ENCODE results near the gene ZDHHC14. TPM values are rescaled to one million over a fixed set of nuclear protein-coding genes. Genes with fewer than 3 reads are reported as not detected.
A peak's percentile ranks its signal among the peaks of the same experiment; 100 is the strongest.

Gene ZDHHC14
- total RNA-seq, 4 donors from 2014 or later, result 7.1 to 11.4 (median 9.8) TPM

DNA sequence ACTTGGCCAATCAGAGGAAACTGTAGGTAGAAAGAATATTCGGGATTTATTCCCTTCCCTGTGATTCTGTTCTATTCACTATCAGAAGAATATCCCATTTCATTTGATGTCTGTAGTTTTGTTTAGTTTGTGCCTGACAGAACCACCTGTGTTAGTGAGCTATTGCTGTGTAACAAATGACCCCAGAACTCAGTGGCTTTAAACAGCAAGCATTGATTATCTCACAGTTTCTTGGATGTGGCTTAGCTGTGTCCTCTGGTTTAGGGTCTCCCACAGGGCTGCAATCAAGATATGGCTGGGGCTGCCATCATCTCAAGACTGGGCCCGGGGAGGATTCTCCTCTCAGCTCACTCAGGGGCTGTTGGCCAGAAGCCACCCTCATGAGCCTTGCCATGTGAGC, 143.7 kb downstream of the ZDHHC14 start:
- DNase-seq (ENCODE audit: extremely low spot score), result no peak
- intact Hi-C loops (cut with DNase I), result no loop called here
- no peaks in the 10 kb centered on the region for H3K36me3 ChIP-seq
- no peaks in the 10 kb centered on the region for H3K27me3 ChIP-seq
- WGBS, result 91% methylated on average over 2 of the region's 2 CpGs
- H3K27ac ChIP-seq (replicated peaks in 1 of 4), result no peak overlapping the region
- peaks cover 0 to 17% (median 15%) of the 10 kb centered on the region in 4 donors for H3K4me1 ChIP-seq
- H3K4me3 ChIP-seq, result no peak overlapping the region
- no peaks in the 10 kb centered on the region for H3K9me3 ChIP-seq
- TF ChIP-seq EP300 (IDR thresholded peaks at IDR 0.05) (no peak), POLR2AphosphoS5 (IDR thresholded peaks at IDR 0.05) (no peak), POLR2A (IDR thresholded peaks at IDR 0.05; ENCODE audit: low read depth) (no peak), CTCF (IDR thresholded peaks at IDR 0.05) (no peak)

GRCh38 chr6:157525292-157525889, 144.4 kb downstream of the ZDHHC14 start:
- H3K4me1 ChIP-seq, result peaks cover 0 to 17% (median 15%) of the 10 kb centered on the region in 4 donors
- 85% methylated on average over 7 of the region's 7 CpGs for WGBS

GRCh38 chr6:157525918-157526425, 145.0 kb downstream of the ZDHHC14 start:
- no peak for DNase-seq (ENCODE audit: extremely low spot score)
- Histone ChIP-seq H3K4me3 (no peak overlapping the region), H3K27me3 (no peaks in the 10 kb centered on the region), H3K36me3 (no peaks in the 10 kb centered on the region), H3K27ac (replicated peaks in 1 of 4) (no peak overlapping the region), H3K9me3 (no peaks in the 10 kb centered on the region), H3K4me1 (peaks cover 0 to 17% (median 15%) of the 10 kb centered on the region in 4 donors)
- 87% methylated on average over 5 of the region's 5 CpGs for WGBS
- intact Hi-C loops (cut with DNase I), result no loop called here
- no peak for TF ChIP-seq POLR2AphosphoS5 (IDR thresholded peaks at IDR 0.05)
- no peak for TF ChIP-seq CTCF (IDR thresholded peaks at IDR 0.05)
- no peak for TF ChIP-seq POLR2A (IDR thresholded peaks at IDR 0.05; ENCODE audit: low read depth)
- no peak for TF ChIP-seq EP300 (IDR thresholded peaks at IDR 0.05)

More at GRCh38 chr6:157525292-157525889, 144.4 kb downstream of the ZDHHC14 start:
- Histone ChIP-seq H3K4me3 (no peak overlapping the region), H3K27ac (replicated peaks in 1 of 4) (no peak overlapping the region), H3K27me3 (no peaks in the 10 kb centered on the region), H3K9me3 (no peaks in the 10 kb centered on the region), H3K36me3 (no peaks in the 10 kb centered on the region)
- TF ChIP-seq CTCF (IDR thresholded peaks at IDR 0.05) (no peak), EP300 (IDR thresholded peaks at IDR 0.05) (no peak), POLR2AphosphoS5 (IDR thresholded peaks at IDR 0.05) (no peak), POLR2A (IDR thresholded peaks at IDR 0.05; ENCODE audit: low read depth) (no peak)
- intact Hi-C loops (cut with DNase I), result no loop called here
- no peak for DNase-seq (ENCODE audit: extremely low spot score)

DNA sequence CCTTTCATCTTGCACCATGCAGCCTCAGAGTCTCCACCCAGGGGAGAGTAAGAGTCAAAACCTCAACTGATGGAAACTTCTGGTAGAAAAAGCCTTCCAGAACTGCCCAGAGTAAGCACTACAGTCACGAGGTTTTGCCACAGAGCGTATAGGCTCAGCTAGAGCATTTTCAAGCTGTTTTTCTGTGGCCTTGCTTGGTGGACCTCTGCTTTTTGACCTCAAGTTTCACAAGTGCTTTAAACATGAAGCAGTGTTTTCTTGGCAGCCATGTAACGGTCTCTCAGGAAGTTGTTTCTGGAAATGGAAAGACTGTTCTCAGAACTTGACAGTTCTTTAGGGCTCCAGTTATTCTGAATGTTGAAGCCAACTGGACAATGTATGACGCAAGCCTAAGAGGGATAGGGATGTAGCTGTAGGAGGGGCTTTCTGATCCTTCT, 146.5 kb downstream of the ZDHHC14 start:
- Histone ChIP-seq H3K4me3 (no peak overlapping the region), H3K4me1 (peaks cover 0 to 17% (median 15%) of the 10 kb centered on the region in 4 donors), H3K9me3 (no peaks in the 10 kb centered on the region), H3K27ac (replicated peaks in 1 of 4) (peak overlapping the region in 3 of 4 donors; percentile 23 to 47 (median 43)), H3K36me3 (no peaks in the 10 kb centered on the region), H3K27me3 (no peaks in the 10 kb centered on the region)
- WGBS, result 48% methylated on average over 4 of the region's 4 CpGs
- intact Hi-C loops (cut with DNase I), result no loop called here
- no peak for DNase-seq (ENCODE audit: extremely low spot score)
- TF ChIP-seq POLR2AphosphoS5 (IDR thresholded peaks at IDR 0.05) (peak; percentile 12 to 23), CTCF (IDR thresholded peaks at IDR 0.05) (no peak)
